GM23248 (cell line): ENCODE measurements around the gene ST3GAL3. TPM values are rescaled to one million over a fixed set of nuclear protein-coding genes. Genes with fewer than 3 reads are reported as not detected.
A peak's percentile ranks its signal among the peaks of the same experiment; 100 is the strongest.

ENCODE experiments used
- DNase-seq: peaks from one replicate; pipeline ENCODE4 v3.0.0-alpha.2; 2015
- H2AFZ ChIP-seq: fragments of 200-600 bp; sonication (generic); 2 replicates; pipeline ENCODE4 v1.6.1; 2016; ENCODE audit warnings: antibody characterized with exemption
- H3F3A ChIP-seq: fragments of 200-600 bp; sonication (generic); 2 replicates; pipeline ENCODE4 v1.6.1; 2016; ENCODE audit warnings: mild to moderate bottlenecking, antibody characterized with exemption, mixed run types; ENCODE audit not compliant: insufficient read depth
- H3K27ac ChIP-seq: fragments of 200-600 bp; sonication (generic); 2 replicates; pipeline ENCODE4 v1.5.1; 2016; ENCODE audit warnings: mild to moderate bottlenecking
- H3K27me3 ChIP-seq: fragments of 200-600 bp; sonication (generic); replicated peaks from 2 replicates; pipeline ENCODE4 v1.6.1; 2016; ENCODE audit warnings: mild to moderate bottlenecking; ENCODE audit not compliant: insufficient read depth
- H3K36me3 ChIP-seq: fragments of 200-600 bp; sonication (generic); 2 replicates; pipeline ENCODE4 v1.6.1; 2016; ENCODE audit warnings: low read depth, mild to moderate bottlenecking
- H3K4me1 ChIP-seq: fragments of 200-600 bp; sonication (generic); 2 replicates; pipeline ENCODE4 v1.6.1; 2016; ENCODE audit warnings: mild to moderate bottlenecking; ENCODE audit not compliant: insufficient read depth
- H3K4me2 ChIP-seq: fragments of 200-600 bp; sonication (generic); one replicate; pipeline ENCODE4 v1.6.1; 2016; ENCODE audit warnings: mild to moderate bottlenecking; ENCODE audit not compliant: unreplicated experiment
- H3K4me3 ChIP-seq: fragments of 200-600 bp; sonication (generic); 2 replicates; pipeline ENCODE4 v1.5.1; 2016; ENCODE audit warnings: mild to moderate bottlenecking
- H3K79me2 ChIP-seq: fragments of 200-600 bp; sonication (generic); 2 replicates; pipeline ENCODE4 v1.6.1; 2016; ENCODE audit warnings: mild to moderate bottlenecking; ENCODE audit not compliant: insufficient read depth
- H3K9ac ChIP-seq: fragments of 200-600 bp; sonication (generic); 2 replicates; pipeline ENCODE4 v1.6.1; 2016; ENCODE audit warnings: mild to moderate bottlenecking
- H3K9me2 ChIP-seq: fragments of 200-600 bp; sonication (generic); 2 replicates; pipeline ENCODE4 v1.6.1; 2016; ENCODE audit warnings: mixed run types, mild to moderate bottlenecking, moderate library complexity; ENCODE audit not compliant: insufficient read depth
- H3K9me3 ChIP-seq: fragments of 200-600 bp; sonication (generic); one replicate; pipeline ENCODE4 v1.6.1; 2017; ENCODE audit warnings: low read depth
- H4K20me1 ChIP-seq: fragments of 200-600 bp; sonication (generic); 2 replicates; pipeline ENCODE4 v1.6.0; 2016; ENCODE audit not compliant: insufficient read depth
- EZH2 ChIP-seq: fragments of 200-600 bp; sonication (generic); IDR thresholded peaks from 2 replicates; pipeline ENCODE4 v1.6.1; 2018; ENCODE audit warnings: antibody characterized with exemption, mild to moderate bottlenecking; ENCODE audit not compliant: insufficient read depth, poor library complexity, severe bottlenecking
- EZH2phosphoT487 ChIP-seq: fragments of 200-600 bp; sonication (generic); IDR thresholded peaks from 2 replicates; pipeline ENCODE4 v1.6.1; 2018; ENCODE audit warnings: antibody characterized with exemption, moderate library complexity, mild to moderate bottlenecking, low read depth; ENCODE audit not compliant: insufficient read depth
- WGBS, 2 experiments: methylation state at CpG; one replicate each; pipeline ENCODE4 v1.1.6; 2015 to 2017; ENCODE audit warnings: low lambda C conversion rate in 2 of 2, low coverage in 1 of 2; ENCODE audit errors: missing lambda C conversion rate in 2 of 2; 5-methylcytosine and 5-hydroxymethylcytosine counted together
- in situ Hi-C: fragments of 300-500 bp; cut with MboI; formaldehyde crosslinking; loops from 2 replicates; pipeline ENCODE4 v1.15.0; 2020
- polyA plus RNA-seq: library from polyadenylated mRNA; unstranded; fragments of >200 nt; fragmentation: Nextera tagmentation; extraction: Ambion mirVana; gene quantifications from 2 replicates; pipeline ENCODE4 v1.2.1, GENCODE V29; 2016
- total RNA-seq: library from RNA; depleted of rRNA; stranded (reverse); fragments of >200 nt; shearing (Covaris generic); gene quantifications from 2 replicates; pipeline ENCODE4 v1.2.3, GENCODE V29; 2014

Gene ST3GAL3
- total and polyA plus RNA-seq, 2 experiments from 2014 or later: 9.7 to 13.8 TPM

GRCh38 chr1:43854473-43854872 is 147.1 kb downstream of the ST3GAL3 start:
- Histone ChIP-seq H4K20me1 (no peaks in the 10 kb centered on the region), H2AFZ (no peak overlapping the region), H3K9ac (no peak overlapping the region), H3K4me1 (peaks cover 31% of the 10 kb centered on the region), H3K4me3 (no peak overlapping the region), H3K27ac (no peak overlapping the region), H3F3A (peaks cover 44% of the 10 kb centered on the region), H3K27me3 (no peaks in the 10 kb centered on the region), H3K9me2 (no peaks in the 10 kb centered on the region), H3K36me3 (peaks cover 5% of the 10 kb centered on the region; the same call in 1 of the 2 replicates), H3K79me2 (no peaks in the 10 kb centered on the region), H3K9me3 (no peaks in the 10 kb centered on the region), H3K4me2 (no peak overlapping the region)
- no peak for TF ChIP-seq EZH2
- TF ChIP-seq EZH2phosphoT487: no peak
- DNase-seq: no peak
- WGBS, 2 experiments: 96 to 99% methylated on average over 4 of the region's 4 CpGs
- in situ Hi-C loops: no loop called here

DNA sequence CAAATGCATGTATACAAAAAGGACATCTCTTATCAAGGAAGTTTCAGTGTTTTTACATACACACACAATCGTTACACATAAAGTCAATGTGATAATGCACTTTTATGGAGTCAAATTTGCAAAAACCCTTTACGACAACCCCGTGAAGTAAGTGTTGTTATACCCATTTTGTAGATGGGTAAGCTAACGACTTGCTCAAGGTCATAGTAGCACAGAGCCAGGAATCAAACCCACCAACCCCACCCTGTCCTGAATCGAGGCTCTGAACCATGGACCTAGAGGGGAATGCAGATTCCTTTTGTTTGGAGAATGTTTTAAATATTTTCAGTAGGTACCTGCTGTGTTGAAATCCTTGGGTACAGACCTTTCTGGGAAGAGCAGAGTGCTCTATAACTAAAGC is 148.9 kb downstream of the ST3GAL3 start:
- no peaks in the 10 kb centered on the region for H3K27me3 ChIP-seq
- no peaks in the 10 kb centered on the region for H4K20me1 ChIP-seq
- H3K9me3 ChIP-seq: no peaks in the 10 kb centered on the region
- no peak for TF ChIP-seq EZH2
- no peak for TF ChIP-seq EZH2phosphoT487
- WGBS, 2 experiments: 98 to 99% methylated on average over 5 of the region's 5 CpGs
- peaks cover 31% of the 10 kb centered on the region for H3K4me1 ChIP-seq
- H3K79me2 ChIP-seq: no peaks in the 10 kb centered on the region
- no peak overlapping the region for H2AFZ ChIP-seq
- no peaks in the 10 kb centered on the region for H3K9me2 ChIP-seq
- H3K4me2 ChIP-seq: no peak overlapping the region
- no peak overlapping the region for H3K9ac ChIP-seq
- no peak overlapping the region for H3K27ac ChIP-seq
- peaks cover 44% of the 10 kb centered on the region for H3F3A ChIP-seq
- peaks cover 5% of the 10 kb centered on the region; the same call in 1 of the 2 replicates for H3K36me3 ChIP-seq
- H3K4me3 ChIP-seq: no peak overlapping the region
- no peak for DNase-seq
- in situ Hi-C loops: no loop called here

DNA sequence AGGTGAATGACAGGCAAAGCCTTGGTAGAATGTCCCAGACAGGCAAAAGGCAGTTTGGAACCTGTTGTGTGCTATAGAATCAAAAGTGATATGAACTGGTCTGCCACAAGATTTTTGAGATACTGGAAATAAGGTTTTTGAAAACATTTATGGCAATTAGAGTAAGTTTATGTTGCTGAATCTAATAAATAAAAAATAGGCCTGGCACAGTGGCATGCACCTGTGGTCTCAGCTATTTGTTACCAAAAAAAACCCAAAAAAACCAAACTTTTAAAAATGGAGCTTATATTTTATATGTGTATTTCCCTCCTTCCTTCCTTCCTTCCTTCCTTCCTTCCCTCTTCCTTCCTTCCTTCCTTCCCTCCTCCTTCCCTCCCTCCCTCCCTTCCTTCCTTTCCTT is 149.8 kb downstream of the ST3GAL3 start:
- peaks cover 5% of the 10 kb centered on the region; the same call in 1 of the 2 replicates for H3K36me3 ChIP-seq
- no peak overlapping the region for H3K27ac ChIP-seq
- H3K9me2 ChIP-seq: no peaks in the 10 kb centered on the region
- TF ChIP-seq EZH2 (no peak), EZH2phosphoT487 (no peak)
- in situ Hi-C loops: no loop called here
- no peak overlapping the region for H2AFZ ChIP-seq
- H3K9me3 ChIP-seq: no peaks in the 10 kb centered on the region
- no peaks in the 10 kb centered on the region for H3K79me2 ChIP-seq
- no peak overlapping the region for H3K9ac ChIP-seq
- H4K20me1 ChIP-seq: no peaks in the 10 kb centered on the region
- peaks cover 31% of the 10 kb centered on the region for H3K4me1 ChIP-seq
- DNase-seq: no peak
- H3K27me3 ChIP-seq: no peaks in the 10 kb centered on the region
- H3K4me2 ChIP-seq: no peak overlapping the region
- H3K4me3 ChIP-seq: no peak overlapping the region
- peaks cover 44% of the 10 kb centered on the region for H3F3A ChIP-seq

GRCh38 chr1:43858324-43858723 is 151.0 kb downstream of the ST3GAL3 start:
- H3K79me2 ChIP-seq: no peaks in the 10 kb centered on the region
- peaks cover 33% of the 10 kb centered on the region for H3F3A ChIP-seq
- H2AFZ ChIP-seq: no peak overlapping the region
- no peaks in the 10 kb centered on the region for H3K9me2 ChIP-seq
- peaks cover 20% of the 10 kb centered on the region for H3K4me1 ChIP-seq
- 0 to 19% methylated on average over 2 of the region's 2 CpGs for WGBS, 2 experiments
- H3K4me3 ChIP-seq: no peak overlapping the region
- peaks cover 5% of the 10 kb centered on the region; the same call in 1 of the 2 replicates for H3K36me3 ChIP-seq
- H3K4me2 ChIP-seq: no peak overlapping the region
- in situ Hi-C loops: no loop called here
- TF ChIP-seq EZH2 (no peak), EZH2phosphoT487 (no peak)
- no peaks in the 10 kb centered on the region for H4K20me1 ChIP-seq
- DNase-seq: peak; percentile 93
- H3K27ac ChIP-seq: no peak overlapping the region
- no peak overlapping the region for H3K9ac ChIP-seq
- H3K9me3 ChIP-seq: no peaks in the 10 kb centered on the region
- no peaks in the 10 kb centered on the region for H3K27me3 ChIP-seq

DNA sequence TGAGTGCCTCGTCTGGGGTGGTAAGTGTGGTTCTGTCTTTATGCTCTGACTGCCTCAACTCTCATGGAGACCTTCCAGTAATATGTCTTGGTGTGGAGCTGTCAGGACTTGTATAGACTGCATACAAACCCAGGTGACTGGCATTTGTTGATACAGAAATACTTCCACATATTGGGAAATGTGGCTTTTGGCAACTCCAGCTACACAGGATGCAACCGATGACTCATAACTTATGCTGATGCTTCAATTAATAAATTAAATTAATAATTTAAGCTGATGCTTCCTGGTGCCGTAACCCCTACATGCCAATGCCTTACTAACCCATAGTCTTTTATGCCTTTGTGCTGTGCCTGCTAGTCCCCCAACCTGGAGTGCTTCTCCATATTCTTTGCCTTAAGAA is 154.0 kb downstream of the ST3GAL3 start:
- peaks cover 11% of the 10 kb centered on the region for H3K4me1 ChIP-seq
- peak; percentile 69 for DNase-seq
- no peaks in the 10 kb centered on the region for H3K79me2 ChIP-seq
- in situ Hi-C loops: no loop called here
- no peak overlapping the region for H3K9ac ChIP-seq
- TF ChIP-seq EZH2phosphoT487 (no peak), EZH2 (no peak)
- peaks cover 15% of the 10 kb centered on the region for H3F3A ChIP-seq
- no peaks in the 10 kb centered on the region for H3K36me3 ChIP-seq
- 63 to 68% methylated on average over 3 of the region's 3 CpGs for WGBS, 2 experiments
- H3K27me3 ChIP-seq: no peaks in the 10 kb centered on the region
- H3K9me3 ChIP-seq: no peaks in the 10 kb centered on the region
- no peaks in the 10 kb centered on the region for H3K9me2 ChIP-seq
- H4K20me1 ChIP-seq: no peaks in the 10 kb centered on the region
- H3K27ac ChIP-seq: no peak overlapping the region
- no peak overlapping the region for H2AFZ ChIP-seq
- no peak overlapping the region for H3K4me2 ChIP-seq
- H3K4me3 ChIP-seq: no peak overlapping the region
